Astrocyte (in vitro differentiated cells and primary cell): Measurements from ENCODE around the gene HOXD11.

Experiments used
- CTCF ChIP-seq: IDR thresholded peaks from 2 replicates; pipeline ENCODE4 v1.5.1; 2011; ENCODE audit warnings: low read depth, mild to moderate bottlenecking, inconsistent platforms, low read length, moderate library complexity; ENCODE audit not compliant: insufficient read depth
- EZH2 ChIP-seq: IDR thresholded peaks from 2 replicates; pipeline ENCODE4 v1.6.1; 2012; ENCODE audit warnings: mild to moderate bottlenecking, low read length, inconsistent platforms; ENCODE audit not compliant: insufficient read depth

DNA sequence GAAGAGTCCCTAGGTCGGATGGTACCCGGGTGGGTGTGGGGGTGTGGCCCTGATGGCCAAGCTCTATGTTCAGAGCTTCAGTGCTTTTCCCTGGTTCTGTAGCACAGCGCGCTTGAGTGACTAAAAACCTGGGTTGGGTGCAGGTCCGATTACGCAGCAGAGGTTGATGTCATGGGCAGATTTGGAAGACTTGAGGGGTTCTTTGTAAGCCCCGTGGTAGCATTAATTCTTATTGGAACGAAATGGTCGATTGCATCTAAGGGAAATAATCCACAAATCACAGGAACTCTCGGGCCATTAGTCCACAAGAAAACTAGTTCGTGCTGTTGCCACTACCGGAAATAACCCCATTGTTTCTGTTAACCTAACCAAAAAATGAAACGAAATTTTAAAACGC lies 31.4 kb downstream of the HOXD11 start:
- no peak for TF ChIP-seq CTCF
- TF ChIP-seq EZH2, result no peak
